GM21529 (cell line): ENCODE measurements around the gene ZNF396.

Source experiments
- ATAC-seq: cut with Tn5 transposase; IDR thresholded peaks from one replicate; pipeline ENCODE4 v1.9.1; 2021; ENCODE audit not compliant: unreplicated experiment

ZNF396 gene

DNA sequence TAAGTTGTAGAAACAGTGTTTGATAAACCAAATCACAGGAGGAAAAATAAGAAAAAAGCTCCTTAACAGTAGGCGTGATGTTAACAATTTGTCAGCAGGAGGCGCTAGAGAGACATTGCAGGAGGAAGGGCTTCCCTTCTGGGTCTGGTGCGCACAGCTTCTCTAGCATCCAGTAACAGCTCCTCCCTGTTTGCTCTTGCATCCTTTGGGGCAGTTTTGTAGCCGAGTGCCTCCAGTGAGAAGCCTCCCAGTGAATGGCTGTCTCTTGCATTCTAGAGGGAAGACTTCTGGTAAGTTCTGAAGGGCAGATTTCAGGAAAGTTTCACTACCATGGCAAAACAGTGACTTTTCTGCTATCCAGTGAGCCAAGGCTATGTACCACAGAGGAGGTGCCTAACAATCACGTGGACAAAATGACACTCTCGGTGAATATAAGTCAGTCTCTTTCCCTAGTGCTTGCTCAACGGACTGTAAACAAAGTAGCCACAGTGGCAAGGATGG, 9.5 kb upstream of the ZNF396 start:
- peak; percentile 92 for ATAC-seq

DNA sequence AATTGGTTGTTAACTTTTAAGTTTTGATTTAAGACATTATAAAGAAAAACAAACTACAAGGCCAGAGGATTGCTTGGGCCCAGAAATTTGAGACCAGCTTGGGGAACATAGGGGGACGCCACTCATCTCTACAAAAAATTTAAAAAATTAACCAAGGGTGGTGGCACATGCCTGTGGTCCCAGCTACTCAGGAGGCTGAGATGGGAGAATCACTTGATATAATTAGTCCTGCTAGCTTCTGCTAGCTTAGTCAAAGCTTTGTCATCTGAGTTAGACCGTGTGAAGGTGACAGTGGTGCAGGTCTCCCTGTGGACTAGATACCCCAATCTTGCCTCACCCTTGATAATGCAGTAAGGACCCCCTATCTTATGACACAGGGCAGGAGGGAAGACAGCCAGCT, 6.0 kb upstream of the ZNF396 start:
- no peak for ATAC-seq

DNA sequence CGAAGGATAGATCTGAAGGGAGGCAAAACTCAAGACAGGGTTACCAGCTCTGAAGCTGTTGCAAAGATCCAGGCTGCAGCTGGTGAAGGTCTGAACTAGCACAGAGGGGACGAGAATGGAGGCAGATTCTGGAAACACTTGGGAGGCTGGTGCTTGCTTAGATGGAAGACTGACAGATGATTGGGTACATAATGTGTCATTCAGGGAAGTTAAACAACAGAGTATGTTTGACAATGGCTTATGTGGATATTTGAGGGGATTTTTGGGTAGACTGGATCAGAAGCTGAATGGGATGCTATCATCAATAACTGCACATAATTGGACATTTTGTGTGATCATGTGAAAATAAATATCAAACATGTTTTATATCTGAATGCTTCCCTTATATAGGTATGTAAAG, 2.3 kb upstream of the ZNF396 start:
- ATAC-seq = no peak

DNA sequence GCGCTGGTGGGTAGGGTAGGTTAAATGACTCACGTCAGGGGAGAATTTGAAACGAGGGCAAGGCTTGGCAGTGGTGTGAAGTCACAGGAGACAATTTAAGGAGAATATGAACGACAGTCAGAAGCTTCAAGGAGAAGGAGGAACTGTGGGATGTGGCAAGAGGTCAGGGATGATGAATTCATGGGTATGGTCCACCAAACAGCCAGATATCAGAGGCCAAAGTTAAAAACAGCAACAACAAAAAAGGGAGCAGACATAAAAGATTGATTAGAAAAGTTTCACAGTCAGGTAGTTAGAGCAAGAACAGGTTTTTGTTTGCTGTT, 1.4 kb upstream of the ZNF396 start:
- ATAC-seq = no peak

DNA sequence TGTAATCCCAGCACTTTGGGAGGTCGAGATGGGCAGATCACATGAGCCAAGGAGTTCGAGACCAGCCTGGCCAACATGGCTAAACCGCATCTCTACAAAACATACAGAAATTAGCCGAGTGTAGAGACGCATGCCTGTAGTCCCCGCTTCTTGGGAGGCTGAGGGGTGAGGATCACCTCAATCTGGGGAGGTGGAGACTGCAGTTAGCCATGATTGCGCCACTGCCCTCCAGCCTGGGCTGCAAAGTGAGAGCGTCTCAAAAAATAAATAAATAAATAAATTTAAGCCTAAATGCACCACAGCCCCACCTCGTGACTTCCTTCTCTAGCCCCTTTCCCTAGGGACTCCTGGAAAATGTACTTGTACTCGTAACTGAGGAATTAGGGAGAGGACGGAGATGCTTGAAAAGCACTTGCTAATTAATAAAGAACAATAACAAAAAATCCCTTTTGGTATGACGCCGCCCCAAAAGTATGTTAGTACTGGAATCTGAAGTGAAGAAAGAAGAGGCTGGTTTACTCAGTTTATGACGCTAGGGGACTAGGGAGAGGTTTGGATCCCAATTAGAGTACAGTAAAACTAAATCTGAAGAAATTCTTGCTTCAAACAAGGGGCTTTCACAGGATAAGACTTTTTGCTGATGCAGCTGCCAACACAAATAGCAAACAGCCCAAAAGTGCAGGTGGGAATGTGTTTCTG, 887 bp upstream of the ZNF396 start:
- no peak for ATAC-seq

DNA sequence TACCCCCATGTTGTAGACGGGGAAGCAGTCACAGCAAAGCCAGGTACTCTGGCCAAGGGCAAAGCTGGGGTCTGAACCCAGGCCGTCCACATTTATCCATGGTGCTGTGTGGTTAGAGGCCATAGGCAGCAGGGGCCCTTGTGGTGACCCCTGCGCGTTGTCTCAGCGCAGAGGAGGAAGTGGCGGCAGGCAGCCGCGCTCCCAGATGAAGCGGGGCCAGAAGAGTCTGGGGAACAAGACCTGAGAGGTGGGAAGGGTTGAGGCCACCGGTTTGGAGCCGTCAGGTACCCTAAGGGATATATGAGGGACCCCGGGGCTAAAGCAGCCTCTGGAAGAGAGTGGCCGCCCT, 770 bp downstream of the ZNF396 start:
- ATAC-seq = peak; percentile 55

DNA sequence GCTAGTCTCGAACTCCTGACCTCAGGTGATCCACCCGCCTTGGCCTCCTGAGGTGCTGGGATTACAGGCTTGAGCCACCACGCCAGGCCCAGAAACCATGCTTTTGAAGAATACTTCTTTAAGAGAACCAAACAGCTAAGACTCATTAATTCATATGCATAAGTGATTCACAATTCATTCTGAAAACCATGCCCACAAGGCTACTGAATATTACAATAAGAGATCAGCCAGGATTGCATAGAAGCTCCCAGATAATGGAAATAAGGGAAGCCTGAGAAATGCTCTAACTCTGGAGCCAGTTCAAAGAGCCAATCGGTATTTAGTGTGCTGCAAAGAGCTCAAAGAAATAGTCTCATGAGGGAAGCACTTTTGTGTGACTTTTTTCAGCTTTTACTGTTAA, 2.4 kb downstream of the ZNF396 start:
- no peak for ATAC-seq

DNA sequence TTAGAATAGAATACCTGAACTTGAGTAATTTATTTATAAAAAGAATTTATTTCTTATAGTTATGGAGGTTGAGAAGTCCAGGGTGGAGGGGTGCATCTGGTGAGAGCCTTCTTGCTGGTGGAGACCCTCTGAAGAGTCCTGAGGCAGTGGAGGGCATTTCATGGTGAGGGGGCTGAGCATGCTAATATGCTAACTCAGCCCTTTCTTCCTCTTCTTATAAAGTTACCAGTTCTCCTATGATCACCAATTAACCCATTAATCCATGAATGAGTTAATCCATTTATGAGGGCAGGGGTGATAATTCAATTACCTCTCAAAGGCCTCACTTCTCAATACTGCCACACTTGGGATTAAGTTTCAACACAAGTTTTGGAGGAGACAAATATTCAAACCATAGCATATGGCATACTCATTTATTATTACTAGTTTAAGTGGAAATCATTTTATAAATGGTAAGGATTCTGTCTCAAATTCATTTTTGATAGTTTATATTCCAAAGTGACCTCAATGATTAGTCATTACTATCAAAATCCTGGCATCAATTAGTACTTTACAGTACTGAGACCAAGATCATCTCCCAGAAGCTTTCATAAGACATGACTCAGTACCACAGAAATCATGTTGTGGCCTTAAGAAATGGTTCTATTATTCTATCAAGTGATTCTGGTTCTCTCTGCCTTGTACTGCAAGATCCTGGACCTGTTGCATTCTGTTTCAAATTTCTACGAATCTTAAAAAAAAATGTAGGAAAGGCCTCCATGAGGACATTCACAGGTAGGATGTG, 5.5 kb downstream of the ZNF396 start:
- ATAC-seq = no peak

DNA sequence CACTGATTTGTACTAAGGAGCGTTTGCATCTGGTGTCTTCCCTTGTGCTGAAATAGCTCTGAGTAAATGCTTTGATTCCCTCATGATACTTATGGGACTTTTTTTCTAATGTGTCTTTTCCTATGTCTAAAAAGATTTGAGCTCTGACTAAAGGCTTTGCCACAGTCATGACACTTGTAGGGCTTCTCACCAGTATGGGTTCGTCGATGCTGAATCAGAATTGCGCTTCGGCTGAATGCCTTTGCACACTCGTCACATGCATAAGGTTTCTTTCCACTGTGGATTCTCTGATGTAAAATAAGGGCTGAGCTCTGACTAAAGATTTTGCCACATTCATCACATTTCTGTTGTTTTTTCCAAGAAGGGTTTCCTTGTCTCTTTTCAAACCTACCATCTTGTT, 8.0 kb downstream of the ZNF396 start:
- ATAC-seq = no peak

DNA sequence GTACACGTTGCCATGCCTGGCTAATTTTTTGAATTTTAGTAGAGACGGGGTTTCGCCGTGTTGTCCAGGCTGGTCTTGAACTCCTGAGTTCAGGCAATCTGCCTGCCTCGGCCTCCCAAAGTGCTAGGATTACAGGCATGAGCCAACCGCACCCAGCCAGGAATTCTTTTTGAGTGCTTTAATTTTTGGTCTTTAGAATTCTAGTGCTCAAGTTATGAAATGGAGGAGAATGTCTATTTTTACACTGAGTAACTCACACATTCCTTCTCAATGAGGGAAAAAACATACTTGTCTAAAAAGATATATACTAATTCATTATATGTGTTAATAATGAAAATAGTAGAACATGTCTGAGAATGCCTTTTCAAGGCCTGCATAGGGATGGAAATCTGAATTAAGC, 8.5 kb downstream of the ZNF396 start:
- ATAC-seq = no peak

DNA sequence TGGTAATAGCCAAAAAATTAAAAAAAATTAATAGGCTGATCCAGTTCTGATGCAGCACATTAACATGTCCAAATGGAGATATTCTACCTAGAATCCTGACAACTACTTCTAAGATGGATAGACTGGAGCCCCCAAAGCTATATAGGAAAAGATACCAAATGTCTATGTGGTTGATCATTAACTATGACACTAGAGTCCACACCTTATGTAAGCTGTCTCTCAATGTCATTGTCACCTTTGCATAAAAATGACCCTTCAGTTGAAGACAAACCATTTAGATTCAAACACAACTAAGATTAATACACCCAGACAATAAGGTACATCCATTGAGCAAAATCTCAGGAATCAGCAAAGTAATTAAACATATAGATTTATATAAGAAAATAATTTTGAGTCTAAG, 14.6 kb downstream of the ZNF396 start:
- no peak for ATAC-seq

DNA sequence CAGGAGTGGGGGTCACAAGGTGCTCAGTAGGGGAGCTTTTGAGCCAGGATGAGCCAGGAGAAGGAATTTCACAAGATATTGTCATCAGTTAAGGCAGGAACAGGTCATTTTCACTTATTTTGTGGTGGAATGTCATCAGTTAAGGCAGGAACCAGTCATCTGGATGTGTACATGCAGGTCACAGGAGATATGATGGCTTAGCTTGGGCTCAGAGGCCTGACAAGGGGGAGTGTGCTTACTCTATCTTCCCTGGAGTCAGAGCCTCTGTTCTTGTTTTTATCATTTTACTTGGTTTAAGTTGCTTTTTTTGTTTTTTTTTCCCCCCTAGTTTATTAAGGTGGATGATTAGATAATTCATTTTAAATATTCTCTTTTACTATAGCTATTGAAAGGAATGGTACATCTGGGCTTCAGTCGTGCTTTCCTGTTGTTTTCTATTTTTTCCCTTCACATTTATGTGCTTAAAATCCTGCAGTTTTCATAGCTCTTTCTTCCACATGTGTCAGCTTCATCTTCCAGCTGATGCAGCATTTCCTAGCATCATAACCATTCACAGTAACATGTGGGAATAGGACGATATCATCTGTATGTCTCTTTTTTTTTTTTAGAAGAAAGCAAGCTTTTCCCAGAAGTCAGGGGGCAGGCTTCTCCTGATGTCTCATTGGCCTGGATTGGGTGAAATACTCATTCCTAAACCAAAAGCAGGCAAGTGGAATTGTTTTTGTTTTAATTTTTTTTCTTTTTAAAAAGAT, 15.4 kb downstream of the ZNF396 start:
- no peak for ATAC-seq

DNA sequence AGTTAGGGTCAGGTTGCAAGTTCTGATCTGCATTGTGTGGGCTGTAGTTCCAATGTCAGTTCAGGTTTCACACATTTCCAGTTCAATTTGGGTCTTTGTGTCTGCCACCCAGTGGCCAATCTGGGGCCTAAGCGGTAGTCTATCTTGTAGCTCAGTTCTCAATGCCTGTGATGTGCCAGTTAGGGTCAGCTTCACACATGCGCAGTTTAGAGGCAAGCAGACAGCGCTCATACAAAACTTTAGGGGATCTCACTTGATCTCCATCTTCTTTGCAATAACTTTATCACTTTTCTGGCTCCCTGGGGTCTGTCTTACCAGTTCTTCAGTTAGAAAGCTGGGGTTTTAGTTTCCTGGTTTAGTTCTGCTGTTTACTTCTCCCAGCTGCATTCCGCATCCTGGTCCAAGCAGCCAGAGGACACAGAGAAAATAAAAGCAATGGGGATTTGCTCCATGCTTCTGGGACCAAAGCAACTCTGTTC, 22.0 kb downstream of the ZNF396 start:
- peak; percentile 99 for ATAC-seq

DNA sequence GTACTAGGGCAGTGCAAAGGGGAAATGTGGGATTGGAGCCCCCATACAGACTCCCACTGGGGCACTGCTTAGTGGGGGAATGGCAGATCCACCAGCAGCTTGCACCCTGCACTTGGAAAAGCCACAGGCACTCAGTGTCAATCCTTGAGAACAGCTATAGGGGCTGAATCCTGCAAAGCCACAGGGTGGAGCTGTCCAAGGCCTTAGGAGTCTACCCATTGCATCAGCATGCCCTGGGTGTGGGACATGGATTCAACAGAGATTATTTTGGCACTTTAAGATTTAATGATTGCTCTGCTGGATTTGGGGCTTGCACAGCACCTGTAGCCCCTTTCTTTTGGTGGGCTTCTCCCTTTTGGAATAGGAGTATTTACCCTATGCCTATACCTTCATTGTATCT, 24.4 kb downstream of the ZNF396 start:
- no peak for ATAC-seq

DNA sequence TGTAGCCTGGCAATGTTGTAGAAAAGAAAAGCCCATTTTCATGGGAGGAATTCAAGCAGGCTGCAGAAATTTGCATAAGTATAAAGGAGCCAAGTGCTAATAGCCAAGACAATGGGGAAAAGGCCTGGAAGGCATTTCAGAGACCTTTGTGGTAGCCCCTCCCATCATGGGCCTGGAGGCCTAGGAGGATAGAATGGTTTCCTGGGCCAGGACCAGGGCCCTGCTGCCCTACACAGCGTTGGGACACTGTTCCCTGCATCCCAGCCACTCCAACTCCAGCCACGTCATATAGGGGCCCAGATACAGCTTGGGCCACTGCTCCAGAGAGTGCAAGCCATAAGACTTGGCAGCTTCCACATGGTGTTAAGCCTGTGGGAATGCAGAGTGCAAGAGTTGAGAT, 24.9 kb downstream of the ZNF396 start:
- ATAC-seq = no peak

DNA sequence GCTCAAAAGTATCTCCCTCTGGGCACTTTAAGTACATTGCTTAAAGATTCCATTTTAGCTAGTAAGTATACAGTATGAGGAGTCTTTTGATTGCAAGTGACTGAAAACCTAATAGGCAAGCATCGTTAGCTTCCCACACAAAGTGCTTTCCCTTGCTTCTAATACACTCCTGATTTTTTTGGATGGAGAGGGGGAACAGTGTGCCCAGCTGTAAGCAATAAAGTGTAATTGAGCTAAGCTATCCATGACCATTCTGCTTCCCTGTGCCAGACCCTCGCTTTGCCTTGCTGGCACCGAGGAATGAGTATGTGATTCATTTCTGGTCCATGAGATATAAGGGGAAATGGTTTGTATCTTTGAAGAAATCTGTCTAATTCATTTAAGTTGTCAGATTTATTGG, 29.1 kb downstream of the ZNF396 start:
- no peak for ATAC-seq

DNA sequence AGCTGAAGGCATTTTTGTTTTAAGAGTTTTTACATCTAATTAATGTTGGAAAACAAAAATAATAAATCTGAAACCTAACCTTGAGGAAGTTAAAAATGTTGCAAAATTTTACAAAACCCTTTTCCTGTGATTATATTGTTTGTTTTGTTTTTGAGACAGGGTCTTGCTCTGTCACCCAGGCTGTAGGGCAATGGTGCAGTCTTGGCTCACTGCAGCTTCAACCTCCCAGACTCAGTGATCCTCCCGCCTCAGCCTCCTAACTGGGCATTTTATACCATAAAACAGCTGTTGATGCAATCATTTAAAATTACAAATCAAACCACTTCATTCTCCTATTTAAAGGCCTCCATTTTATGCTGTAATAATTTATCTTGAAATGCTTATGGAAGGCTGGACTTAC, 31.2 kb downstream of the ZNF396 start:
- no peak for ATAC-seq

DNA sequence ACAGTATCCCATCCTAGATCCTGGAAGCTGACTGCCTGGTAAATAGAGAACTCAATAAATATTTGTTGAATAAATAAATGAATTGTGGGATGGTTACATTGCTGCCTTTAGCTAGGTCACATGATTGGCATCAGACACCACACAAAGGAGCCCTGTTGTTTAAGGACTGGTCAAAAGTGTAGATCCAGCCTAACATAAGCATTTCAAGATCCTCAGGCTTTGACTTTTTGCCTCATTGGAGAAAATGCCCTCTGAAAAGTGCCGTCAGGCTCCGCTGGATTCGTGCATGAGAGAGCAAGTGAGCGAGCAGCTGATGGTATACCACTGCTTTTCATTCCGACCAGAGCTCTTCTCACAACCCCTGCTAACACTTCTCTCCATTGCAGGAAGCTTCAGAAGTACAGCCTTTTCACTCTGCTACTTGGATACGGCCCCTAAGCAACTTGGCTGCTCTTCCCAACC, 31.6 kb downstream of the ZNF396 start:
- ATAC-seq = peak; percentile 23

DNA sequence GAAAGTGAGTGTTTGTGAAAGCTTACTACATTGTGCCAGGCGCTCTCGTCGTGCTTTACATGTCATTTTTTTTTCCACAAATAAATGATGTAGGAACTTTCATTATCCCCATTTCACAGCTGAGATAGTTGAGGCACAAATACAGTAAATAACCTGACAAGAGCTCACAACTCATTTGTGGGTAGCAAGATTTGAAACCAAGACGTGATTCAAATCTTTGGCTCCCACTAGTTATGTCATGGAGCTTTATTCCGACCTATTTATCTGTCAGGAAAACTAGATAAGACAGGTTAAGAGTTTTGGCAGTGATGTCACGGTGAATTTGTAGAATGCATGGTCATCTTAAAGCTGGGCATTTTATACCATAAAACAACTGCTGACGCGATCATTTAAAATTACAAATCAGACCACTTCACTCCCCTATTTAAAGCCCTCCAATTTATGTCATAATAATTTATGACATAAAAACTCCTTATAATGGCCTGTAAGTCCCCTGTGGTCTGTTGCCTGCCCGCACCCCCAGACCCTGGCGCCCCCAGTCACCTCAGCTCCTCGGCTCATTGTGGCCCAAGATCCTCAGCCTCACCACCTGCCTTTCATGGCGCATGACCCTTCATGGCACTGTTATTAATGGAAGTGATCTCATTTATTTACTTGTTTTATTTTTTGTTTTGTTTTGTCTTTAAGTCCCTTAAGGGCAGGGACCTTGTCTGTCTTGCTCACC, 32.2 kb downstream of the ZNF396 start:
- no peak for ATAC-seq

DNA sequence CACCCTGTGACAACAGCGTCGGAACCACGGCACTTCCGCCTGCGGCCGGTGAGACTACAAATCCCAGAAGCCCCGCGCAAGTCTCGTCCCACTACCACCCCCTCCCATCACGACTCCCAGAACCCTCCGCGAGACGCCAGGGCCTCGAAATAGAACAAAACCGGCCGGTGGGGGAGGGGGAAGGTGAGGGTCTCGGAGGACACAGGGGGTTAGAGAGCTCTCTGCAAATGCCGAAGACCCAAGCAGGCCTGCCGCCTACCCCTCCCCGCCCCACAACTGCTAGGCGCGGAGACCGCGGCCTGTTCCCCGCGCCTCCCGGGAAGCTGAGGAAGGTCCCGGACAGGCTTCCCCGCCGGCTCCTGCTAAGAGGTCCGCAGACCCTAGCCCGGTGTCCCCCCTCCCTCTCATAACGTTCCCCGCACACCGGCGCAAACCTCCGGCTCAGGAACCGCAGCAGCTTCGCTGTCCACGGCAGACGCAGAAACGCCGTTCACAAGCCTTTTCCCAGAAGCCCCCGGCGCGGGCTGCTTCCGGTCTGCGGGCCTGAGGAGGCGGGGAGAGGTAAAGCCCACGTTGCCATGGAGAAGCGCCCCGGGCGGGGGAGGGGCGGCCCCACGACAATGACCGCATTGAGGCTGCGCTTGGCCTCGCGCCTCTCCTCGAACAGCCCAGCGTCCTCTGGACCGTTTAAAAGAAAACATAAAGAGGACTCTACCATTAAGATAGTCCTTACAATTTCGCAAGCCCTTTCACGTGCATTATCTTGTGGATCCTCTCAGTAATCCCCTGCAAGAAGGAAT, 33.0 kb downstream of the ZNF396 start, which contains the start of gene ZNF24:
TSS of gene ZNF24 (minus strand) at position 485 of the 800 bp plus-strand sequence. CDS start 3,770 bp downstream, outside the sequence.
- peak; percentile 92 for ATAC-seq
